GM18867 (cell line): ENCODE results near the gene AMPD2.
"Not testable (repeated sequence)": the region's sequence is repeated elsewhere in the genome, so short reads cannot be mapped to it uniquely, and the experiment has no call there.

Experiments
- ATAC-seq: cut with Tn5 transposase; IDR thresholded peaks from one replicate; pipeline ENCODE4 v1.9.1; 2021; ENCODE audit warnings: mild to moderate bottlenecking, moderate library complexity; ENCODE audit not compliant: unreplicated experiment

AMPD2 gene

DNA sequence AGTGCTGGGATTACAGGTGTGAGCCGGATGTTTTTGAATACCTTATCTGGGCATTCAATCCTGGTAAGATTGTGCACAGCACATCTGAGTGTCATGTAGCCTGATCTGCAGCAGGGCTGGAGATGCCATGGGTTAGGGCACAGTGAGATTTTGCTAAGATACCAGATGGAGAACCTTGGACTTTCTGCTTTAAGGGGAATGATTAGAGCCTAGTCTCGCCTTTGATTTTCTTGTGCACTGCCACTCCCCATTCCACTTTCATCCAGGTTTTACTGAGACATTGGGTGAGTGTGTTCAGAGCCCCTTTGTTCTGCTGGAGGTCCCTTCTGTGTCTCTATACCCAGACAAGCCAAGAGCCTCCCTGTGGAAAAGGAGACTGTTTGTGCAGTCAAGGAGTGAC is 54.2 kb downstream of the AMPD2 start:
- not testable (repeated sequence) for ATAC-seq

DNA sequence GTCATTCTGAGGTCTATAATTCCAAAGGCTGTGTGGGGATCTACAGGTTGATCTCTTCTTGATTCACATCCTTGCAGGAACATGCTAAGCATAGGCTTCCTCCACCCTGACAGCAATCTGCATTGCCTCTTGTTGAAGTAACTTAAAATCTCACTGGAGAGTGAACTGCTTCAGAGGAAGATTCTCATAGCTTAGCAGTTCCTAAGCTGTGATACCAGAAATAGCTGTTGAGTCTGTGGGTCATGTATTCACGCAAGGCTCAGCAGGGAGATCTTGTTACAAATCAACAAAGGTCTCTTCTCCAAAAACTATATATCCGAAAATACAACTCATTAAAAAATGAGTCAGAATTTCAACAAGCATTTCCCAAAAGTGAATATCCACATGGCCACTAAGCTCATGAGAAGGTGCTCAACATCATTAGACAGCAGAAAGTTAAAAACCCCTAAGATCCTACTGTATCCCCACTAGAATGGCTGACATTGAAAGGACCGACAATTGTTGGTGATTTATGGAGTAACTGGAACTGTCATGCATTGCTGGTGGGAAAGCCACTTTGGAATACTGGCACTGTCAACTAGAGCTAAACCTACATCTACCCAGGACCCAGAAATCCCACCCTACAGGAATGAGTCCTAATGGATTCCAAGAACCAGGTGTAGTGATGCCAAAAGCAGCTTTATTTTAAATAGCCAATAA is 57.2 kb downstream of the AMPD2 start:
- ATAC-seq = not testable (repeated sequence)

DNA sequence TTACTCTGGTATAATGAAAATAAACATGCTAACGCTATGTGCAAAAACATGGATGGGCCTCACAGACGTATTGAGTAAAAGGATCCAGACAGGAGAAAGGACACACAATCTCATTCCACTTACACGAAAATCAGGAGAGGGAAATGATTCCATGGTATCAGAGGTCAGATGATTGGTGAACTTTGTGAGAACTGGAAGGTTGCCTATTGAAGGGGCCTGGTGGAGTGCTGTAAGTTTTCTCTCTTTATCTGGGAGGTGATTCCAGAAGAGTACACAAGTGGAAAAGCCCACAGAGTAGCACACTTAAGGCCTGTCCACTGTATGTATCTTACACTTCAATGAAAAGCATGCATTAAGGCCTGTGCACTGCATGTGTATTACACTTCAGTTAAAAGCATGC is 57.8 kb downstream of the AMPD2 start:
- ATAC-seq = no peak

DNA sequence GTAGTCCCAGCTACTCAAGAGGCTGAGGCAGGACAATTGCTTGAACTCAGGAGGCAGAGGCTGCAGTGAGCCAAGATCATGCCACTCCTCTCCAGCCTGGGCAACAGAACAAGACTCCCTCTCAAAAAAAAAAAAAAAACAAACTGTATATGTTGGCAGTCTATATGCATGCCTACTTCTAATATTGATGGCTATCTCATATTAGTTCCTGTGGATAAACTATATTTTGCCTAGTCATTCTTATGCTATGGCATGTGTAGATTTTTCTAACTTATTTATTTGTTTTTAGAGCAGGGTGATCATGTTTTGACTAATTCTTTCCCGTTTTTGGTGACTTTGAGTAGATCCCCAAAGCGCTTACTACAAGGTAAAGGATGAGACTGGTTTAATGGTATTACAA is 59.0 kb downstream of the AMPD2 start:
- not testable (repeated sequence) for ATAC-seq
